T-cell (primary cell): ENCODE data around the gene USF2. TPM values are rescaled to one million over a fixed set of nuclear protein-coding genes. Genes with fewer than 3 reads are reported as not detected.

ENCODE experiments used
- ATAC-seq, 4 experiments: fragments of 200-7000 bp in 3 of 4; fragments of 150-1000 bp in 1 of 4; cut with Tn5 transposase; replicated peaks in 1 of 4; 1 replicate in 3 of 4; 2 replicates in 1 of 4; pipeline ENCODE4 v1.10.0; 2021; ENCODE audit warnings: moderate library complexity in 3 of 4, mild to moderate bottlenecking in 2 of 4, moderate number of reproducible peaks in 1 of 4
- CTCF ChIA-PET, 2 donors: fragments of 300-600 bp; sonication (Branson Sonifier 250); formaldehyde crosslinking; loops; one replicate each; lab custom pipeline; 2022; ENCODE audit warnings: antibody characterized with exemption in 2 of 2; lab: Charles Lee
- POLR2A ChIA-PET, 2 donors: fragments of 300-600 bp; sonication (Branson Sonifier 250); formaldehyde crosslinking; loops; one replicate each; lab custom pipeline; 2022; ENCODE audit warnings: antibody characterized with exemption in 2 of 2; lab: Charles Lee
- DNase-seq, 35 experiments: peaks; one replicate each; pipeline versions ENCODE4 v3.0.0 to v3.0.0-alpha.2; 2013 to 2023
- H3K27ac ChIP-seq: one replicate; pipeline ENCODE4 v1.5.1; 2013; ENCODE audit warnings: low read length
- H3K27me3 ChIP-seq, 2 experiments: replicated peaks in 1 of 2; 1 replicate in 1 of 2; 2 replicates in 1 of 2; pipeline versions ENCODE4 v1.6.1 to v1.7.0; 2013; ENCODE audit warnings: low read length in 1 of 2, mixed read lengths in 1 of 2; ENCODE audit not compliant: control insufficient read depth in 2 of 2, insufficient read depth in 2 of 2; ENCODE audit errors: extremely low read depth in 1 of 2
- H3K36me3 ChIP-seq, 2 donors: 1 replicate in 1 of 2; 2 replicates in 1 of 2; pipeline versions ENCODE4 v1.6.1 to v1.7.0; 2013; ENCODE audit warnings: low read length in 1 of 2; ENCODE audit not compliant: control insufficient read depth in 2 of 2, insufficient read depth in 1 of 2; ENCODE audit errors: extremely low read depth in 1 of 2
- H3K4me1 ChIP-seq, 2 experiments: 1 replicate in 1 of 2; 2 replicates in 1 of 2; pipeline versions ENCODE4 v1.6.1 to v1.7.0; 2013; ENCODE audit warnings: low read length in 2 of 2, mixed read lengths in 1 of 2; ENCODE audit not compliant: insufficient read depth in 2 of 2, control insufficient read depth in 1 of 2; ENCODE audit errors: extremely low read depth in 1 of 2
- H3K4me3 ChIP-seq, 2 donors: 1 replicate in 1 of 2; 2 replicates in 1 of 2; pipeline versions ENCODE4 v1.5.1 to v1.7.0; 2013; ENCODE audit warnings: mild to moderate bottlenecking in 2 of 2, low read length in 1 of 2, moderate library complexity in 1 of 2; ENCODE audit not compliant: control insufficient read depth in 1 of 2; ENCODE audit errors: extremely low read depth in 1 of 2
- H3K9me3 ChIP-seq: 2 replicates; pipeline ENCODE4 v1.7.0; 2013
- H3K27ac Mint-ChIP-seq, 2 donors: one replicate each; pipeline ENCODE4 v1.8.0; 2020 to 2021; ENCODE audit warnings: mild to moderate bottlenecking in 2 of 2, mixed read lengths in 2 of 2
- H3K27me3 Mint-ChIP-seq, 2 donors: one replicate each; pipeline ENCODE4 v1.8.0; 2021 to 2022; ENCODE audit warnings: mixed read lengths in 2 of 2
- H3K36me3 Mint-ChIP-seq: one replicate; pipeline ENCODE4 v1.8.0; 2021; ENCODE audit warnings: mixed read lengths
- H3K4me1 Mint-ChIP-seq, 3 donors: one replicate each; pipeline ENCODE4 v1.8.0; 2020 to 2022; ENCODE audit warnings: mixed read lengths in 3 of 3, mild to moderate bottlenecking in 1 of 3
- H3K4me3 Mint-ChIP-seq, 3 donors: one replicate each; pipeline ENCODE4 v1.8.0; 2020 to 2022; ENCODE audit warnings: mild to moderate bottlenecking in 3 of 3, mixed read lengths in 3 of 3, moderate library complexity in 3 of 3
- H3K9me3 Mint-ChIP-seq, 3 donors: one replicate each; pipeline ENCODE4 v1.8.0; 2020 to 2022; ENCODE audit warnings: mixed read lengths in 3 of 3
- WGBS: methylation state at CpG from one replicate; pipeline ENCODE4 v1.1.5; 2013; ENCODE audit warnings: missing lambda C conversion rate; ENCODE audit not compliant: insufficient coverage; 5-methylcytosine and 5-hydroxymethylcytosine counted together
- total RNA-seq, 35 experiments: library from RNA in 6 of 35; stranded (reverse) in 6 of 35; fragments of 120-200 nt in 1 of 35; gene quantifications; one replicate each; pipeline versions ENCODE4 v1.2.1 to v1.2.4 and lab custom pipeline; 2013 to 2026

Gene USF2
- total RNA-seq, 5 donors from 2014 or later (not counting 1 experiment from before 2014, with no cell fraction given) = 207 to 255 (median 249) TPM

GRCh38 chr19:35321291-35321690, 52.5 kb downstream of the USF2 start:
- H3K27ac ChIP-seq = no peak overlapping the region
- peaks cover 0 to 15% of the 10 kb centered on the region in 2 experiments for H3K27me3 ChIP-seq
- no peaks in the 10 kb centered on the region for H3K36me3 Mint-ChIP-seq
- ChIA-PET POLR2A (no interaction called here), CTCF (no interaction called here)
- H3K4me3 Mint-ChIP-seq = no peak overlapping the region
- no peak overlapping the region for H3K4me3 ChIP-seq
- no peak overlapping the region for H3K27ac Mint-ChIP-seq
- ATAC-seq (no peak), DNase-seq (no peak)
- H3K27me3 Mint-ChIP-seq = peaks cover 0 to 5% of the 10 kb centered on the region in 2 donors
- H3K4me1 Mint-ChIP-seq = peaks cover 0 to 9% (median 3%) of the 10 kb centered on the region in 3 donors
- no peaks in the 10 kb centered on the region for H3K36me3 ChIP-seq
- no peaks in the 10 kb centered on the region for H3K9me3 ChIP-seq
- H3K4me1 ChIP-seq = no peaks in the 10 kb centered on the region
- no CpG with 5 or more reads among the region's 2 CpGs for WGBS
- peaks cover 3 to 4% (median 3%) of the 10 kb centered on the region in 3 donors for H3K9me3 Mint-ChIP-seq

GRCh38 chr19:35322014-35322413, 53.3 kb downstream of the USF2 start:
- no peaks in the 10 kb centered on the region for H3K4me1 ChIP-seq
- peaks cover 0 to 15% of the 10 kb centered on the region in 2 experiments for H3K27me3 ChIP-seq
- peaks cover 0 to 5% of the 10 kb centered on the region in 2 donors for H3K27me3 Mint-ChIP-seq
- CTCF ChIA-PET = no interaction called here
- 96% methylated on average over 3 of the region's 9 CpGs for WGBS
- DNase-seq = no peak
- no peak overlapping the region for H3K27ac ChIP-seq
- no peak for ATAC-seq
- no peak overlapping the region for H3K4me3 Mint-ChIP-seq
- H3K36me3 ChIP-seq = no peaks in the 10 kb centered on the region
- H3K36me3 Mint-ChIP-seq = no peaks in the 10 kb centered on the region
- H3K9me3 Mint-ChIP-seq = peaks cover 3 to 4% (median 3%) of the 10 kb centered on the region in 3 donors
- peaks cover 0 to 9% (median 3%) of the 10 kb centered on the region in 3 donors for H3K4me1 Mint-ChIP-seq
- H3K9me3 ChIP-seq = no peaks in the 10 kb centered on the region
- H3K27ac Mint-ChIP-seq = no peak overlapping the region
- H3K4me3 ChIP-seq = no peak overlapping the region
- POLR2A ChIA-PET = no interaction called here

- H3K4me3 Mint-ChIP-seq = no peak overlapping the region
- no peak for DNase-seq
- Histone ChIP-seq H3K4me3 (no peak overlapping the region), H3K9me3 (no peaks in the 10 kb centered on the region), H3K27me3 (peaks cover 0 to 36% of the 10 kb centered on the region in 2 experiments), H3K4me1 (peaks cover 0 to 3% of the 10 kb centered on the region in 2 experiments), H3K27ac (no peak overlapping the region), H3K36me3 (no peaks in the 10 kb centered on the region)
- peaks cover 3 to 7% (median 5%) of the 10 kb centered on the region in 3 donors for H3K4me1 Mint-ChIP-seq
- H3K27ac Mint-ChIP-seq = no peak overlapping the region
- peaks cover 8 to 11% of the 10 kb centered on the region in 2 donors for H3K27me3 Mint-ChIP-seq
- CTCF ChIA-PET = no interaction called here
- POLR2A ChIA-PET = no interaction called here
- no peaks in the 10 kb centered on the region for H3K36me3 Mint-ChIP-seq
- no peaks in the 10 kb centered on the region for H3K9me3 Mint-ChIP-seq
- ATAC-seq = no peak
- 100% methylated on average over 1 of the region's 4 CpGs for WGBS
These were observed 58.9 kb downstream of the USF2 start for GRCh38 chr19:35327642-35328041.

GRCh38 chr19:35328851-35329285, 60.1 kb downstream of the USF2 start, which contains the start of gene CD22:
Gene CD22, plus strand, starts transcription at chr19:35329187. Its CDS starts 2,854 bp downstream, at chr19:35332041.
- Mint-ChIP-seq H3K9me3 (no peaks in the 10 kb centered on the region), H3K36me3 (no peaks in the 10 kb centered on the region), H3K4me3 (peak within 1 kb of the TSS in 1 of 3 donors; percentile 65), H3K4me1 (peaks cover 11 to 19% (median 16%) of the 10 kb centered on the region in 3 donors), H3K27me3 (peaks cover 8 to 13% of the 10 kb centered on the region in 2 donors), H3K27ac (peak within 1 kb of the TSS in 1 of 2 donors; percentile 25)
- Histone ChIP-seq H3K4me3 (no peak within 1 kb of the TSS), H3K36me3 (no peaks in the 10 kb centered on the region), H3K27ac (no peak within 1 kb of the TSS), H3K4me1 (peaks cover 0 to 10% of the 10 kb centered on the region in 2 experiments), H3K27me3 (peaks cover 0 to 46% of the 10 kb centered on the region in 2 experiments), H3K9me3 (no peaks in the 10 kb centered on the region)
- POLR2A ChIA-PET = no interaction called here
- DNase-seq (no peak), ATAC-seq (no peak)
- WGBS = 49% methylated on average over 4 of the region's 12 CpGs
- CTCF ChIA-PET = no interaction called here

DNA sequence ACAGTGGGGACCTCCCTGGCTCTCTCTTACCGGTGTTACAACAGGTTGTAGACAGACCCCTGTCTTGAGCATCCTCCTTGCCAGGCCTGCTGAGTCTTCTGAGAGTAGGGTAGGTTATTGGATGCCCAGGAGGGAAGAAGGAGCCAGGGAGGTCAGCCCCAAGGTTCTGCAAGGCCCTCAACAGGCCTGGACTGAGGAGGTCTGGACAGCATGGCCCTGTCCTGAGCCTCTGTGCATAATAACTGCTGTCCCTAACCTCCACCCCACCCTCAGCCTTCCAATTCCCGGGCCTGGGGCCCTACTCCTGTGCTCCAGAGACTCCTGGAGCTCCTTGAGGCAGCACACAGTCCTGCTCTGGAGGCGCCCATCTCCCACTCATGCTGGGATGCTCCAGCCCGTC, 60.6 kb downstream of the USF2 start:
- ATAC-seq (no peak), DNase-seq (no peak)
- POLR2A ChIA-PET = no interaction called here
- Mint-ChIP-seq H3K9me3 (no peaks in the 10 kb centered on the region), H3K4me1 (peaks cover 11 to 23% (median 16%) of the 10 kb centered on the region in 3 donors), H3K27ac (no peak overlapping the region), H3K36me3 (no peaks in the 10 kb centered on the region), H3K4me3 (peak overlapping the region in 1 of 3 donors; percentile 65), H3K27me3 (peaks cover 8 to 16% of the 10 kb centered on the region in 2 donors)
- CTCF ChIA-PET = no interaction called here
- Histone ChIP-seq H3K4me3 (no peak overlapping the region), H3K27me3 (peaks cover 0 to 50% of the 10 kb centered on the region in 2 experiments), H3K4me1 (peaks cover 0 to 10% of the 10 kb centered on the region in 2 experiments), H3K27ac (no peak overlapping the region), H3K9me3 (no peaks in the 10 kb centered on the region), H3K36me3 (no peaks in the 10 kb centered on the region)
- WGBS = no CpG with 5 or more reads among the region's 4 CpGs

Other genes starting within 250 kb of the USF2 start
- 1 to 10 TPM; 1.1 to 4.3 (median 3.7) TPM for gene SCN1B, start 238.5 kb upstream of the USF2 start, total RNA-seq
- under 1 TPM in 3 of 5 donors, not detected in 2; 0.41 to 0.51 (median 0.46) TPM for gene HPN, start 227.2 kb upstream of the USF2 start, total RNA-seq
- 1 to 10 TPM in 1 of 5 donors, under 1 TPM in 1, not detected in 3; 0.79 to 1.1 TPM for gene FXYD3, start 153.1 kb upstream of the USF2 start, total RNA-seq
- 1 to 10 TPM in 1 of 5 donors, under 1 TPM in 4; 0.15 to 1.1 (median 0.89) TPM for gene LGI4, start 133.9 kb upstream of the USF2 start, total RNA-seq
- 1 to 10 TPM in 4 of 5 donors, under 1 TPM in 1; 0.70 to 7.7 (median 4.8) TPM for gene FXYD1, start 130.1 kb upstream of the USF2 start, total RNA-seq
- 10 to 100 TPM in 4 of 5 donors, 1 to 10 TPM in 1; 8.8 to 24.0 (median 12.6) TPM for gene FXYD7, start 125.7 kb upstream of the USF2 start, total RNA-seq
- gene FXYD5, start 114.2 kb upstream of the USF2 start, total RNA-seq = 100 to 1,000 TPM; 440 to 616 (median 504) TPM
- gene FAM187B, start 40.2 kb upstream of the USF2 start, total RNA-seq = not detected
- gene LSR, start 20.0 kb upstream of the USF2 start, total RNA-seq = 10 to 100 TPM; 36.8 to 64.9 (median 57.4) TPM
- 1 to 10 TPM in 4 of 5 donors, under 1 TPM in 1; 0.65 to 1.9 (median 1.1) TPM for gene HAMP, start 13.6 kb downstream of the USF2 start, total RNA-seq
- gene MAG, start 23.2 kb downstream of the USF2 start, total RNA-seq = under 1 TPM in 2 of 5 donors, not detected in 3; 0.16 to 0.19 TPM
- 10 to 100 TPM in 1 of 5 donors, 1 to 10 TPM in 4; 6.6 to 25.7 (median 8.7) TPM for gene CD22, start 60.2 kb downstream of the USF2 start, total RNA-seq
- gene FFAR1, start 78.9 kb downstream of the USF2 start, total RNA-seq = under 1 TPM in 2 of 5 donors, not detected in 3; 0.21 to 0.35 TPM
- gene FFAR3, start 89.5 kb downstream of the USF2 start, total RNA-seq = under 1 TPM in 1 of 5 donors, not detected in 4; 0.47 TPM
- not detected for gene GPR42, start 102.1 kb downstream of the USF2 start, total RNA-seq
- gene FFAR2, start 179.3 kb downstream of the USF2 start, total RNA-seq = not detected
- not detected for gene KRTDAP, start 221.5 kb downstream of the USF2 start, total RNA-seq
- 1 to 10 TPM in 4 of 5 donors, not detected in 1; 1.8 to 2.3 (median 2.1) TPM for gene DMKN, start 244.7 kb downstream of the USF2 start, total RNA-seq